Fibroblast of the aortic adventitia (primary cell): ENCODE data around the gene TPST2. TPM values are rescaled to one million over a fixed set of nuclear protein-coding genes. Genes with fewer than 3 reads are reported as not detected.

Experiments used
- DNase-seq: peaks from one replicate; pipeline ENCODE4 v3.0.0-alpha.2; 2010; ENCODE audit warnings: low read depth
- H3K4me3 ChIP-seq: 2 replicates; pipeline ENCODE4 v1.5.1; 2011; ENCODE audit warnings: low read depth, mild to moderate bottlenecking, control low read depth, low read length, moderate library complexity
- CTCF ChIP-seq: IDR thresholded peaks from 2 replicates; pipeline ENCODE4 v1.5.1; 2011; ENCODE audit warnings: mild to moderate bottlenecking, low read length, control low read depth, inconsistent platforms; ENCODE audit not compliant: insufficient read depth
- total RNA-seq: library from RNA; depleted of rRNA; stranded (reverse); fragments of >200 nt; gene quantifications from 2 replicates; pipeline ENCODE4 v1.2.3, GENCODE V29; 2012; ENCODE audit warnings: low replicate concordance

The TPST2 gene
- total RNA-seq, 1 donor: 15.5 TPM

GRCh38 chr22:26629988-26630761 lies 40.2 kb upstream of the TPST2 start:
- TF ChIP-seq CTCF: no peak
- H3K4me3 ChIP-seq: no peak overlapping the region
- DNase-seq: no peak

- H3K4me3 ChIP-seq: no peak overlapping the region
- no peak for DNase-seq
- no peak for TF ChIP-seq CTCF
These were observed 34.9 kb upstream of the TPST2 start for GRCh38 chr22:26624803-26625202.

- TF ChIP-seq CTCF: no peak
- no peak overlapping the region for H3K4me3 ChIP-seq
- no peak for DNase-seq
These were observed 34.1 kb upstream of the TPST2 start for GRCh38 chr22:26623984-26624383.

DNA sequence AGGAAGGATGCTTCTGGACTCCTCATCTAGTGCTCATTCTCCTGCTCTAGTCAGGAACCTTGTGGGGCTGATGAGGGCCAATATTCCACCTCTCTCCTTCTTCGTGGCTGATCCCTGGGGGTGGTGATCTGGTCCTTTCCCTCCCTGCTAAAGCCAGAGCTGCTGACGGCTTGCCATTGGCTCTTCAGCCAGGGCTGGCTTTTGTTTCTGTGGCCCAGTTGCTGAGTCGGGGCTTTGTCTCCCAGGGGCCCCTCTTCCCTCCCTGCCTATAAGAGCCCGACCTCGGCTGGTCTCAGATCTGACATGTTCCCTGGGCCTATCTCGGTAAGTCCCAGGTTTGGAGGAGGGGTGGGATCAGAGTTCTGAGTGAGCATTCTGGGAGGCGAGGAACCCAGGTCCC lies 31.7 kb upstream of the TPST2 start, which contains the start of gene CRYBA4:
CRYBA4 (plus strand) TSS at position 301 of the 400 bp plus-strand sequence. CDS start 634 bp downstream, outside the sequence.
- TF ChIP-seq CTCF: no peak
- no peak for DNase-seq
- H3K4me3 ChIP-seq: no peak within 1 kb of the TSS

DNA sequence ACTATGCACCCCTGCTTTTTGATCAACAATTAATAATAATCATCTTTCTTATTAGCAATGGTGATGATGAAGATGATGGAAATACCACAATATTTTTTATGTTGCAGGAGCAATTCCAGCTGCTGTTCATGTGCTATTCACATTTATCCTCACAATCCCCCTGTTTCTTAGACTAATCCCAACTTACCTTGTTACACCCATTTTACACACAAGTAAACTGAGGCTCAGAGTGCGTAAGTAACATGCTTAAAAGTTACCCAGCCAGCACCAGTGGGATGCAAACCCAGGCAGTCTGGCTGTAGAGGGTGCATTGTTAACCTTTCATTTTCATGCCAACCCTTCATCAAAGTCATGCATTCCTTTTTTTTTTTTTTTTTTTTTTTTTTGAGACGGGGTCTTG lies 30.3 kb upstream of the TPST2 start:
- DNase-seq: no peak
- TF ChIP-seq CTCF: no peak
- H3K4me3 ChIP-seq: no peak overlapping the region

- DNase-seq: no peak
- no peak overlapping the region for H3K4me3 ChIP-seq
- no peak for TF ChIP-seq CTCF
These were observed 29.6 kb upstream of the TPST2 start for GRCh38 chr22:26619510-26619909.
